HUES6 (cell line): ENCODE measurements around the gene INVS.
A peak's percentile ranks its signal among the peaks of the same experiment; 100 is the strongest.
"Not testable (repeated sequence)": the region's sequence is repeated elsewhere in the genome, so short reads cannot be mapped to it uniquely, and the experiment has no call there.

Experiments
- H3K27ac ChIP-seq: 2 replicates; pipeline ENCODE4 v1.7.0; 2013; ENCODE audit warnings: low read depth, mild to moderate bottlenecking, low read length, inconsistent platforms
- H3K27me3 ChIP-seq: 2 replicates; pipeline ENCODE4 v1.6.1; 2013; ENCODE audit warnings: low read length; ENCODE audit not compliant: control insufficient read depth, insufficient read depth
- H3K36me3 ChIP-seq: 2 replicates; pipeline ENCODE4 v1.6.1; 2013; ENCODE audit warnings: low read length; ENCODE audit not compliant: control insufficient read depth, insufficient read depth
- H3K4me1 ChIP-seq: 2 replicates; pipeline ENCODE4 v1.6.1; 2013; ENCODE audit warnings: low read length; ENCODE audit not compliant: control insufficient read depth, insufficient read depth
- H3K4me3 ChIP-seq: 2 replicates; pipeline ENCODE4 v1.5.1; 2013; ENCODE audit warnings: low read depth, low read length
- H3K9ac ChIP-seq: one replicate; pipeline ENCODE4 v1.6.1; 2013; ENCODE audit warnings: mild to moderate bottlenecking, low read length
- H3K9me3 ChIP-seq: 2 replicates; pipeline ENCODE4 v1.6.1; 2013; ENCODE audit warnings: low read depth, low read length; ENCODE audit not compliant: control insufficient read depth, insufficient read depth

The INVS gene

GRCh38 chr9:100125910-100126309, 26.9 kb downstream of the INVS start:
- no peak overlapping the region for H3K27ac ChIP-seq
- no peaks in the 10 kb centered on the region for H3K4me1 ChIP-seq
- H3K4me3 ChIP-seq, result no peak overlapping the region
- H3K9me3 ChIP-seq, result no peaks in the 10 kb centered on the region
- no peak overlapping the region for H3K9ac ChIP-seq
- H3K36me3 ChIP-seq, result 0 out of 2 replicates have a peak, but pooled peaks cover 3% of the 10 kb centered on the region
- no peaks in the 10 kb centered on the region for H3K27me3 ChIP-seq

DNA sequence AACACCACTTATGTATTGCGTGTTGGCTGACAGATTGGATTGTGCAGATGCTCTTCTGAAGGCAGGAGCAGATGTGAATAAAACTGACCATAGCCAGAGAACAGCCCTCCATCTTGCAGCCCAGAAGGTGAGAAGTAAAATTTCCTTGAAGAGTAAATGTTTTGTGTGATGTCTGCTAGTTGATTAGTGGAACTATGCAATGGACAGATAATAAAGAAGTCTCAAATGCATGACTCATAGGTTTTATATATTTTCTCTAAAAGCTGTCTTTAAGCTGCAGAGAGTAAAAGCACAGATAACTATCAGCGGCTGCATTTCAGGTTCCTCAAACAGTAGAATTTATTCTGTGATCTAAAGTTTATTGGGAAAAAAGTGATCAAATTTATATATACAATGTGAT, 27.4 kb downstream of the INVS start:
- Histone ChIP-seq H3K4me1 (no peaks in the 10 kb centered on the region), H3K9ac (no peak overlapping the region), H3K4me3 (no peak overlapping the region), H3K9me3 (no peaks in the 10 kb centered on the region), H3K36me3 (0 out of 2 replicates have a peak, but pooled peaks cover 3% of the 10 kb centered on the region), H3K27ac (no peak overlapping the region), H3K27me3 (no peaks in the 10 kb centered on the region)

DNA sequence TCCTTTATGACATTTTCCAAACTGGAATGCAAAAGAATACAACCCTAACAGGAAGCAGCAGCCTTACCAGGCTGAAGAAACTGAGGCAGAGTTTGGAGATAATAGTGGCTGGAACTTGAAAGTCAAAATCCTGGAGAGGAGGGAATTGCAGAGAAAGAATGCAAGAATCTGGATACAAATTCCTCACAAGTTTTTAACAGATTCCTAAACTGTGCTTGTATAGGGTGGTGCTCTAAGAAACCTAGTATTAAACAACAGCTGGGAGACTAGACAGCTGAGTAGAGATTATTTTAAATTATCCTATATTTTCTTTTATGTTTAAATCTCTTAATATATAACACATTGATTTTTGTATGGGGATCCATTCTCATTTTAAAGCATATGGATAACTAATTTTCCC, 30.7 kb downstream of the INVS start:
- Histone ChIP-seq H3K27ac (no peak overlapping the region), H3K36me3 (0 out of 2 replicates have a peak, but pooled peaks cover 3% of the 10 kb centered on the region), H3K4me1 (no peaks in the 10 kb centered on the region), H3K9me3 (no peaks in the 10 kb centered on the region), H3K27me3 (no peaks in the 10 kb centered on the region), H3K9ac (no peak overlapping the region), H3K4me3 (no peak overlapping the region)

DNA sequence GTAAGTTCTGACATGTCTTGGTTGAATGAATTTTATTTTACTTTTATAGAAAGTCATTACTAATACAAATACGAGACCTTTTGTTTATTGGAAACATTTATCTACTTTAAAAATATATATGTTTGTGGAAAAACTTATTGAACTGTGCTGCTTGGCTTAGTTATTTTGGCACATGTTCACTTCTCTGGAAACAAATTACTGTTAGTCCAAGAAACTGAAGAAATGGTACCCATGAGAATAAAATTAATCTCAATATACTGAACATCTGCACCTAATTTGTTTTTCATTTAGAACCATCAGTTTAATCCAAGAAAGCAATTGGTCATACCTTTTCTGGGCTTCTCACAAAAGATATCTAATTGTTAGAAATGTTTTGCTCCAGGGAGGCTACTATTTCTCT, 32.2 kb downstream of the INVS start:
- Histone ChIP-seq H3K27me3 (no peaks in the 10 kb centered on the region), H3K36me3 (peaks cover 10% of the 10 kb centered on the region; the same call in 1 of the 2 replicates), H3K4me1 (no peaks in the 10 kb centered on the region), H3K27ac (no peak overlapping the region), H3K9me3 (no peaks in the 10 kb centered on the region), H3K4me3 (no peak overlapping the region), H3K9ac (no peak overlapping the region)

GRCh38 chr9:100131875-100132430, 32.9 kb downstream of the INVS start:
- no peak overlapping the region for H3K9ac ChIP-seq
- no peak overlapping the region for H3K4me3 ChIP-seq
- H3K36me3 ChIP-seq, result peaks cover 12% of the 10 kb centered on the region
- H3K27me3 ChIP-seq, result no peaks in the 10 kb centered on the region
- no peaks in the 10 kb centered on the region for H3K9me3 ChIP-seq
- no peaks in the 10 kb centered on the region for H3K4me1 ChIP-seq
- H3K27ac ChIP-seq, result no peak overlapping the region

DNA sequence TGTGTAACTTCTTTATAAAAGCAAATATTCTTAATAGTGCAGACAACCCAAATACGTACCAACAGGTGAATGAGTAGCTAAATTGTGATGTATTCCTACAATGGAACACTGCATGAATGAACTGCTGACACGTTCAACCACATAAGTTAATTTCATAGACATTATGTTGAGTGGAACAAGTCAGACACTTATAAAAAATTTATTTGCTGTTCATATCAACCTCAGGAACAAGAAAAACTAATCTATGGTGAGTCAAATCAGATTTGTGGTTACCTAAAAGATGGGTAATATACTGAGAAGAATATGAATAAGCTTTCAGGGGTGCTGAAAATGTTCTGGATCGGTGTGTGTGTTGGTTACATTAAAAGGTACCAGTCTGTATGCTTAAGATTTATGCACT, 35.7 kb downstream of the INVS start:
- H3K27me3 ChIP-seq, result no peaks in the 10 kb centered on the region
- H3K36me3 ChIP-seq, result peaks cover 28% of the 10 kb centered on the region
- H3K9ac ChIP-seq, result no peak overlapping the region
- no peak overlapping the region for H3K4me3 ChIP-seq
- H3K4me1 ChIP-seq, result peaks cover 4% of the 10 kb centered on the region
- H3K27ac ChIP-seq, result no peak overlapping the region
- H3K9me3 ChIP-seq, result no peaks in the 10 kb centered on the region

DNA sequence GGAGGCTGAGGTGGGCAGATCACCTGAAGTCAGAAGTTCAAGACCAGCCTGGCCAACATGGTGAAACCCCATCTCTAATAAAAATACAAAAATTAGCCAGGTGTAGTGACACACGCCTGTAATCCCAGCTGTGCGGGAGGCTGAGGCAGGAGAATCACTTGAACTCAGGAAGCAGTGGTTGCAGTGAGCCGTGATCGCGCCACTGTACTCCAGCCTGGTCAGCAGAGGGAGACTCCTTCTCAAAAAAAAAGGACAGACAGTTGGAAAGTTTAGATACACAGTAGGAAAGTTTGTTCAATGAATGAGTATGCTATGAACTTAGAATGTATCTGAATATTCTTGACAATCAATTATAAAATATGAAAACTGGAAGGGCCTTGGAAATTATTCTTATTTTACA, 37.8 kb downstream of the INVS start:
- not testable (repeated sequence) for H3K9ac ChIP-seq, H3K4me3 ChIP-seq, H3K27me3 ChIP-seq, H3K27ac ChIP-seq, H3K9me3 ChIP-seq
- H3K36me3 ChIP-seq, result peaks cover 31% of the 10 kb centered on the region
- peaks cover 21% of the 10 kb centered on the region for H3K4me1 ChIP-seq

DNA sequence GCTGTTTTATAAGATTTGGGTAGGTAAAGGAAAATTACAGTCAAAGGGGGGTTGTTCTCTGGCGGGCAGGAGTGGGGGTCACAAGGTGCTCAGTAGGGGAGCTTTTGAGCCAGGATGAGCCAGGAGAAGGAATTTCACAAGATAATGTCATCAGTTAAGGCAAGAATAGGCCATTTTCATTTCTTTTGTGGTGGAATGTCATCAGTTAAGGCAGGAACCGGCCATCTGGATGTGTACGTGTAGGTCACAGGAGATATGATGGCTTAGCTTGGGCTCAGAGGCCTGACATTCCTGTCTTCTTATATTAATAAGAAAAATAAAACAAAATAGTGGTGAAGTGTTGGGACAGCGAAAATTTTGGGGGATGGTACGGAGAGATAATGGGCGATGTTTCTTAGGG, 41.3 kb downstream of the INVS start:
- Histone ChIP-seq H3K9ac (peak overlapping the region; percentile 12), H3K27ac (peak overlapping the region; percentile 78; the same call in 1 of the 2 replicates), H3K36me3 (peaks cover 47% of the 10 kb centered on the region), H3K4me3 (peak overlapping the region; percentile 12; the same call in 1 of the 2 replicates), H3K4me1 (peaks cover 30% of the 10 kb centered on the region)
- H3K9me3 ChIP-seq, H3K27me3 ChIP-seq: not testable (repeated sequence)

GRCh38 chr9:100141862-100142261, 42.8 kb downstream of the INVS start:
- not testable (repeated sequence) for H3K27me3 ChIP-seq, H3K27ac ChIP-seq
- H3K9ac ChIP-seq, result peak overlapping the region; percentile 9

DNA sequence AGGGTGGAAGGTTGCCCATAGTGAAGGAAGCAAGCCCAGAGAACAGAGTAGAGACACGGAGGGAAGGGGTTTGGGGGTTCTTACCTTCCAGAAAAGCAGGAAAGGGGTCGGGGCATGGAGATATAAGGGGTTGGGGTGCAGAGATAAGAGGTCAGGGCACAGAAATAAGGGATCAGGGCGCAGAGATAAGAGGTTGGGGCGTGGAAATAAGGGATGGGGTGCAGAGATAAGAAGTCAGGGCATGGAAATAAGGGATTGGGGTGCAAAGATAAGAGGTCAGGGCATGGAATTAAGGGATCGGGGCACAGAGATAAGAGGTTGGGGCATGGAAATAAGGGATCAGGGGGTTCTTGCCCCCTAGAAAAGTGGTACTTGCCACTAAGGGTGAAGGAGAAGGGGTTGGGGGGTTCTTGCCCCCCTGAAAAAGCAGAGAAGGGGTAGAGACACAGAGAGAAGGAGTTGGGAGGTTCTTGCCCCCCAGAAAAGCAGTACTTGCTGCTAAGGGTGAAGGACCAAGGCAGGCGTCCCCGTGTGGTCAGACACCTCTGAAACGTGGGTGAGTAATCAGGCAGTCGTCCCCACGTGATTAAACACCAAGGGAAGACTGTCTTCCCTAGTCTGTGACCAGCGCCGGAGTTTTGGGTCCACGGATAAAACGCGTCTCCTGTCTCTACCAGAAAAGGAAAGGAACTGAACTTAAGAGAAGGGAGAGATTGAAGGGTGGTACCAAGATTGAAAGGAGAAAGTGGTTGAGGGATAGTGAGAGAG, 46.3 kb downstream of the INVS start:
- Histone ChIP-seq H3K4me3 (peak overlapping the region; percentile 61), H3K9ac (peak overlapping the region; percentile 86), H3K4me1 (peaks cover 45% of the 10 kb centered on the region), H3K27ac (peak overlapping the region; percentile 69; the same call in 1 of the 2 replicates), H3K36me3 (peaks cover 15% of the 10 kb centered on the region)
- not testable (repeated sequence) for H3K27me3 ChIP-seq, H3K9me3 ChIP-seq

More at GRCh38 chr9:100141862-100142261, 42.8 kb downstream of the INVS start:
- Histone ChIP-seq H3K36me3 (peaks cover 35% of the 10 kb centered on the region), H3K4me3 (peak overlapping the region; percentile 35; the same call in 1 of the 2 replicates), H3K4me1 (peaks cover 37% of the 10 kb centered on the region)
- not testable (repeated sequence) for H3K9me3 ChIP-seq

GRCh38 chr9:100145976-100146375, 46.9 kb downstream of the INVS start:
- H3K9me3 ChIP-seq, H3K27me3 ChIP-seq: not testable (repeated sequence)
- H3K4me3 ChIP-seq, result peak overlapping the region; percentile 61
- H3K4me1 ChIP-seq, result peaks cover 41% of the 10 kb centered on the region
- H3K9ac ChIP-seq, result peak overlapping the region; percentile 86
- H3K27ac ChIP-seq, result peak overlapping the region; percentile 69; the same call in 1 of the 2 replicates
- H3K36me3 ChIP-seq, result peaks cover 15% of the 10 kb centered on the region
